Left colon (tissue), 2 donors: Measurements from ENCODE around the gene SAE1. TPM values are rescaled to one million over a fixed set of nuclear protein-coding genes. Genes with fewer than 3 reads are reported as not detected.

ENCODE experiments used
- ATAC-seq: fragments of 200-7000 bp; cut with Tn5 transposase; one replicate; pipeline ENCODE4 v1.9.1; 2020; ENCODE audit warnings: mild to moderate bottlenecking, moderate library complexity
- DNase-seq, 2 donors: peaks; one replicate each; pipeline ENCODE4 v3.0.0-alpha.2; 2020
- intact Hi-C, 2 donors: fragments of 100-400 bp; cut with DNase I in 1 of 2; cut with micrococcal nuclease in 1 of 2; formaldehyde crosslinking; loops; one replicate each; pipeline versions ENCODE4 v1.11.2 to v1.14.0; 2022; cut with DNase I, micrococcal nuclease
- total RNA-seq, 2 donors: library from RNA; stranded (reverse); fragmentation: NEBNext Ultra II Directional; extraction: Animal tissue kit (Norgen Biotek cat#: 25700); gene quantifications; one replicate each; pipeline ENCODE4 v1.2.1, GENCODE V29; 2021
- donor health status: DM: no; HTN: no; CAD: no.
- donor health status: DM: yes; HTN: yes; CAD: no.

Gene SAE1
- total RNA-seq, 2 donors from 2014 or later, result 58.4 to 60.7 TPM

- DNase-seq (peak in 1 of 2 donors; percentile 30), ATAC-seq (no peak)
- intact Hi-C loops, result no loop called here
These were observed 56.1 kb downstream of the SAE1 start for GRCh38 chr19:47186446-47187334.

GRCh38 chr19:47187335-47187655 is 56.7 kb downstream of the SAE1 start:
- intact Hi-C loops, result no loop called here

GRCh38 chr19:47187797-47188196 is 57.2 kb downstream of the SAE1 start:
- ATAC-seq (peak; percentile 78), DNase-seq (peak; percentile 61 to 67)
- intact Hi-C loops, result no loop called here

More at GRCh38 chr19:47187335-47187655, 56.7 kb downstream of the SAE1 start:
- DNase-seq (no peak), ATAC-seq (no peak)

- intact Hi-C loops, result no loop called here
- ATAC-seq, result peak; percentile 23
- no peak for DNase-seq
These were observed 57.9 kb downstream of the SAE1 start for GRCh38 chr19:47188507-47189033.

GRCh38 chr19:47190167-47190727 is 59.6 kb downstream of the SAE1 start:
- intact Hi-C loops, result no loop called here
- DNase-seq (peak; percentile 70 to 74), ATAC-seq (peak; percentile 70)

- ATAC-seq, result peak; percentile 45
These were observed 64.8 kb downstream of the SAE1 start for GRCh38 chr19:47195434-47195833.

GRCh38 chr19:47197141-47197540 is 66.5 kb downstream of the SAE1 start:
- ATAC-seq (no peak), DNase-seq (no peak)
- intact Hi-C loops, result no loop called here

More at GRCh38 chr19:47195434-47195833, 64.8 kb downstream of the SAE1 start:
- intact Hi-C loops, result no loop called here
- DNase-seq, result no peak

- intact Hi-C loops, result no loop called here
These were observed 69.9 kb downstream of the SAE1 start for GRCh38 chr19:47200530-47200929.

GRCh38 chr19:47203254-47203653 is 72.6 kb downstream of the SAE1 start:
- intact Hi-C loops, result no loop called here
- ATAC-seq (peak; percentile 61), DNase-seq (no peak)

More at GRCh38 chr19:47200530-47200929, 69.9 kb downstream of the SAE1 start:
- DNase-seq (no peak), ATAC-seq (no peak)

GRCh38 chr19:47209319-47210179 is 78.9 kb downstream of the SAE1 start:
- no peak for DNase-seq
- intact Hi-C loops, result loop anchor here in 1 of 2 donors (5.0 kb wide), 1 partner anchor 38 kb away; no protein-coding TSS in a partner anchor
- no peak for ATAC-seq

GRCh38 chr19:47210180-47210490 is 79.5 kb downstream of the SAE1 start:
- ATAC-seq, result no peak
- intact Hi-C loops, result no loop called here

GRCh38 chr19:47210689-47211316 is 80.2 kb downstream of the SAE1 start:
- intact Hi-C loops, result no loop called here
- ATAC-seq, result peak; percentile 54
- DNase-seq, result peak; percentile 71 to 87

More at GRCh38 chr19:47210180-47210490, 79.5 kb downstream of the SAE1 start:
- no peak for DNase-seq

GRCh38 chr19:47215581-47215980 is 84.9 kb downstream of the SAE1 start:
- ATAC-seq, result peak; percentile 93
- intact Hi-C loops, result no loop called here
- peak; percentile 75 to 78 for DNase-seq

GRCh38 chr19:47221080-47221841 is 90.6 kb downstream of the SAE1 start:
- ATAC-seq, result no peak
- no peak for DNase-seq
- intact Hi-C loops, result no loop called here

- intact Hi-C loops, result no loop called here
- no peak for DNase-seq
- ATAC-seq, result no peak
These were observed 91.3 kb downstream of the SAE1 start for GRCh38 chr19:47221890-47222289.

- ATAC-seq (peak; percentile 65), DNase-seq (peak; percentile 82 to 90)
- intact Hi-C loops, result no loop called here
These were observed 95.3 kb downstream of the SAE1 start for GRCh38 chr19:47225746-47226425.
